ENCODE results near the gene ARX.

Gene ARX

DNA sequence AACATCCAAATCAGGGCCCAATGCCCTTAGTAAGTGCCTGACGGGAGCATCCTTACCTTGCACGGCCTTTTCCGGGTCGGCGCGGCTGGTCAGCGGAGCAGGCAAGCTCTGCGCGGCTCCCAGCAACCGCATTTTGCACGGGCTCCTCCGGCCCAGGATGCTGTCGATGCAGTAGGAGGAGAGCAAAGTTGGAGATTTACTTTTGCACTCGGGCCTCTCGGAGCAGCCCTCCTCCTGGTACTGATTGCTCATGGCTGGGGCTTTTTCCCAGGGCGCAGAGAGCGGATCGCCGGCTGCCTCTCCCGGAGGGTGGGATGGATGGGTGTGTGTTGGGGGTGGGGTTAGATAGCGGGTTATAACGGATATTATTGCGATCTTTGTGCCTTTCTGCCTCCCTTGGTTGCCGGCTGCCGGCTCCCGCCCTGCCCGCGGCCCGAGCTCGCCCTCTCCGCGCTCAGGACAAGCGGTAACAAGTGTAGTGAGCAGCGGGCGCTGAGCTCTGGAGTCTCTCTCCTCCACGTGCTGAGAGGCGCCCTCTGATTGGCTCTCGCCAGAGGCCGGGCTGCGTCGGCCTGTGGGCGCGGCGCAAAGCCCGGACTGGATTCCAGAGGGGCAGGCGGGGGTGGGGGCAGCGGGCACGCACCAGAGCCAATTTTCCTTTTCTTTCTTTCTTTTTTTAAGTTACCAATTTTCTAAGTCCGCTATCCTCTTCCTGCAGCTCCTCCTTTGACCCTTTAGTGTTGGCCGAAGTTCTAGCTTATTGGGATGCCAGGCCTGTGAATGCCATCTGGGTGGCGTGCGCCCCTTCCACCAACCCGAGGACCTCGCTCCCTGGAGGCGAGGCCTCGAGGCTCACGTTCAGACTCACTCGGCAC lies at the start of gene ARX:
TSS of gene ARX (minus strand) at position 480 of the 875 bp plus-strand sequence. CDS start at position 252, 228 bp downstream.
- in situ Hi-C loops (cut with MboI; ENCODE audit: low sequenced_read_pairs) = no loop called here

- in situ Hi-C loops (cut with MboI; ENCODE audit: low sequenced_read_pairs) = no loop called here
These were observed 43.5 kb upstream of the ARX start for GRCh38 chrX:25059273-25059672.

- in situ Hi-C loops (cut with MboI; ENCODE audit: low sequenced_read_pairs) = no loop called here
These were observed 37.2 kb upstream of the ARX start for GRCh38 chrX:25052798-25053534.

- in situ Hi-C loops (cut with MboI; ENCODE audit: low sequenced_read_pairs) = no loop called here
These were observed 34.2 kb upstream of the ARX start for GRCh38 chrX:25049971-25050370.

GRCh38 chrX:25049357-25049756 lies 33.6 kb upstream of the ARX start:
- in situ Hi-C loops (cut with MboI; ENCODE audit: low sequenced_read_pairs) = no loop called here

DNA sequence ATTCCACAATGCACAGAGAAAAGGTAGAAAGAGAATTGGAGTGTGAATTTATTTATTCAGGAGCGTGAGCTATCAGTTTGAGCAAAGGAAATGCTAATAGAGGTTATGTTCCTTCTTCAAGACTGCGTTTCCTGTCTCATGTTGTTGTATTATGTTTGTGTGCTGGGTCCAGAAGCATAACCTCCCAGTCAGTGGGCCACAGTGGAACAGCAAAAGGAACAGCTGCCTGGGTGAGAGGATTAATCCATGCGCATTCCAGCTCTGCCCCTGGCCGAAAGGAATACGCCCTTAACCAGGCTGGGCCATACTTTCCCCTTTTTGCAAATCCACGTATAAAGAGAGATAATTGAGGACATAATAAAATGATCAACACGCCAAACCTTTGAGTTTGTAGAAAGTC lies 32.4 kb upstream of the ARX start:
- in situ Hi-C loops (cut with MboI; ENCODE audit: low sequenced_read_pairs) = no loop called here

DNA sequence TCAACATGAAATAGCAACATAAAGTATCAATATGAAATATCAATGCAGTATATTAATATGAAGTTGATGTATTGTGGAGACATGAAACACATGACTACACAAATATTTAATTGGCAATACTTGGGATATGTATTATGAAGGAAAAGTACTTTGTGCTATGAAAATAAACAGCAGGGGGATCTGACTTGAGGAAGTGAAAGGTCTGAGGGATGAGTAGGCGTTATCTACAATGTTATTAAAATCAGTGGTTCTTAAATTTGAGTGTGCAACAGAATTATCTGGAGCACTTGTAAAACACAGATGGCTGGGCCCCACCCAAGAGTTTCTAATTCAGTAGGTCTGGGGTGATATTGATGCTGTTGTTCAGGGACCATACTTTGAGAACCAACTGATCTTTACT lies 27.4 kb upstream of the ARX start:
- in situ Hi-C loops (cut with MboI; ENCODE audit: low sequenced_read_pairs) = no loop called here

GRCh38 chrX:25039036-25039435 lies 23.3 kb upstream of the ARX start:
- in situ Hi-C loops (cut with MboI; ENCODE audit: low sequenced_read_pairs) = no loop called here

DNA sequence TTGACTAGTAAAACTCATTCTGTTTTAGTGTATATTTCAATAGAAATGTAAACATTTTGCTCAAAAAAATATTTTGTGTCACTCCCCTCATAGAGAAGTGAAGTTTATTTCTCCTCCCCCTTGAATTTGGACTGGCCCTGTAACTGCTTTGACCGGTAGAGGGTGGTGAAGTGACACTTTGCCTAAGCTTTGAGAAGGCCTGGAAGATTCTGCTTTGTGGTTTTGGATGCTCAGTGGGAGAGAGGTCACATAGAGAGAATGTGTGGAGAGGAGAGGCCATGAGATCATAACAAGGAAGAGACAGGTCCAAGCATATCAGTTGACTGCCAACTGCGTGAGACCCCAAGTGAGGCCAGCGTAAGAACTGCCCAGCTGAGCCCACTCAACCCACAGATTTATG lies 19.1 kb upstream of the ARX start:
- in situ Hi-C loops (cut with MboI; ENCODE audit: low sequenced_read_pairs) = no loop called here

DNA sequence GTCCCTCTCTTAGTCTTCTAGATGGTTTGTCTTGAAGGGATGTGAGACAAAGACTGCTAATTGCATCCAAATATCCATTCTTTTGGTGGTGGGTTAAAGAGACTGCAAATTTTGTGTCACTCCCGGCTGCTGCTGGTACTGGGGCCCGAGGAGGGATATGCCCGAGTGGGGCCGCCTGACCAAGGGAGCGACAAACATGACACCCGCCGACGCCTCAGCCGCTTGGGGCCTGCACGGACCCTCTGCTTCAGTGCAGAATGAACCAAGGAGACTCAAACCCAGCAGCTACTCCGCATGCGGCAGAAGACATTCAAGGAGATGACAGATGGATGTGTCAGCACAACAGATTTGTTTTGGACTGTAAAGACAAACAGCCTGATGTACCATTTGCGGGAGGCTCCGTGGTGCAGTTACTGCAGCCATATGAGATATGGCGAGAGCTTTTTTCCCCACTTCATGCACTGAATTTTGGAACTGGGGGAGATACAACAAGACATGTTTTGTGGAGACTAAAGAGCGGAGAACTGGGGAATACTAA lies 13.6 kb upstream of the ARX start:
- in situ Hi-C loops (cut with MboI; ENCODE audit: low sequenced_read_pairs) = no loop called here

GRCh38 chrX:25028726-25029125 lies 13.0 kb upstream of the ARX start:
- in situ Hi-C loops (cut with MboI; ENCODE audit: low sequenced_read_pairs) = no loop called here

DNA sequence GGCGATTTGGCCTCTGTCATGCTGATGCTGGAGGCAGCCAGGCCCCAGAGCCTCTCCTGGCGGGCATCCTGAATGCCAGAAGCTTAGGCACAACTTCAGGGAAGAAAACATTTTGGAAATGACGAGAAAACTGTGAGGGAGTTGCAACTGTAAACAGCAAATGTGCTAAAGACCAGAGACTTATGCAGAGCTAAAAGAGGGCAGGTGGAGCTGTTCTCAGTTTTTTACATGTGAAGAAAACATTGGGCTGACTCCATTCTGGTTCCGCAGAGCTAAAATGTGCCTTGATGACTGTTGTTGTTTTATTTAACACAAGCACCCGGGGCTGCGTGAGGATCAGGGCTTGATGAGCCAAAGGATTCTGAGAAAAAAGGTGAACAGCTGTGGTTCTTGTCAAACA lies 10.8 kb upstream of the ARX start:
- in situ Hi-C loops (cut with MboI; ENCODE audit: low sequenced_read_pairs) = no loop called here

- in situ Hi-C loops (cut with MboI; ENCODE audit: low sequenced_read_pairs) = no loop called here
These were observed 9.8 kb upstream of the ARX start for GRCh38 chrX:25025615-25026014.

DNA sequence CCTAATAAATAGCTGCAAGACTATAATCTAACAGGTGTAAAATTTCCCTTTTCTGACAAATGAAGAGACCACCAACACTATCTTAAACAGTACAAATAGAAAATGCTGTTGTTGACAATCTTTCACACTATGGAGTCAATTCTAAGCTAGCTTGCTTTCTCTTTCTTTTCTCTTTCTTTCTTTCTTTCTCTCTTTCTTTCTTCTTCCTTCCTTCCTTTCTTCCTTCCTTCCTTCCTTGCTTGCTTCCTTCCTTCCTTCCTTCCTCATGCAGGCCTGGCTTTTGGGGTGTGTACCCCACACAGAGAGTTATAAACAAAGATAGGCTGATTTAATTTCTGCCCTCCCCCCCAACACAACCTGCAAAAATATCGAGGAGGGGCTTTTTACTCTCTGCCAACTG lies 8.1 kb upstream of the ARX start:
- in situ Hi-C loops (cut with MboI; ENCODE audit: low sequenced_read_pairs) = no loop called here

- in situ Hi-C loops (cut with MboI; ENCODE audit: low sequenced_read_pairs) = no loop called here
These were observed 6.9 kb upstream of the ARX start for GRCh38 chrX:25022499-25023325.

GRCh38 chrX:25020905-25021449 lies 5.2 kb upstream of the ARX start:
- in situ Hi-C loops (cut with MboI; ENCODE audit: low sequenced_read_pairs) = no loop called here

DNA sequence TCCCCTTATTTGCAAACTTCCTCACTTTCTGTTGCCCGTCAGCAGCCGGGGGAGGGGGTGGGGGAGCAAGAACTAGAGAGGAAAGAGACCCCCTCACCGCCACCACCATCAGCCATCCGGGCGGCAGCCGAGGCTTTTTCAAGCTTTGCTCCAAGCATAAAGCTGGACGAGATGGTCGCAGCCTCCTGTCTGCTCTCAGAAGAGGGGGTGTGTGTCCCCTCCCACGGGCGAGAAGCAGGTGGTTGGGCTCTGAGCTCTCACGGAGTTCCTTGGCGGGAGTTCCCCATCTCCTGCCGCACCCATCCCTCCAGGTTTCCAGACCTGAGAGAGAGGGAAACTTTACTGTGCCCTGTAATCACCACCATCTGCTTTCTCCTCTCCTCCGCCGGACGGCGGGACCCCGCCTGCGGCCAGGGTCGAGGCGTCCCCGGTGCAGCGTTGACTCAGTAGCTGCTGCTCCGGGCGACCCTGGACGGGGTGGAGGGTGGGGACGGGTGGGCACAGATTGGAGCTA lies 4.7 kb upstream of the ARX start:
- in situ Hi-C loops (cut with MboI; ENCODE audit: low sequenced_read_pairs) = no loop called here

DNA sequence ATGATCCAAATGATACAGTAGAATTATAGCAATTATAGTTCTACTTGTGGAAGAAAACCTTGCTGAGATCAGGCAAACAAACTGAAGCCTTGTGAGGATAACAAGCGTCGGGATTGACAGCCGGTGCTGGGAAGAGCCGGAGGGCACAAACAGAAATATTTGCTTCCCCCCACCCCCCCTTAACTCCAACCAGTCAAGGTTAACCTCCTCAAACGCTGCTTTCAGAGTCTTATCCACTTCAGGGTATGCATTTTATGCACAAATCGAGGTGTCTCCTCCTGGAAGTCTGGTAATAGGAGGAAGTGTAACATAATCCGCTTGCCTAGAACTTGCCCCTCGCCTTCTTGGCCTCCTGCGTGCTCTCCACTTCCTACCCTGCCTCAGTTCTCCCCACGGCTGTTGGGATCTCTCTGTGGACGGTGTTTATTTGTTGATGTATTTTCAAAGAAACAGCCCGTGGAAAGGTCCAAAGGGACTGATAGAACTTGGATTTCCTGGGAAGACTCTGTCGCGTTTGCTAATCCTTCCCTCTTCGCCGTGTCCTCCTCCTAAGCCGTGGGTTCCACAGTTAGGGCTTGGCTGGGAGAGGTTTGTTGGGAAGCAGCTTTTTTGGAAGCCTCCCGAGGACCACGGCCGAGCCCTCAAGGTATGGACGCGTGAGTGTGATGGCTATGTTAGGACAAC lies 4.1 kb upstream of the ARX start:
- in situ Hi-C loops (cut with MboI; ENCODE audit: low sequenced_read_pairs) = no loop called here

DNA sequence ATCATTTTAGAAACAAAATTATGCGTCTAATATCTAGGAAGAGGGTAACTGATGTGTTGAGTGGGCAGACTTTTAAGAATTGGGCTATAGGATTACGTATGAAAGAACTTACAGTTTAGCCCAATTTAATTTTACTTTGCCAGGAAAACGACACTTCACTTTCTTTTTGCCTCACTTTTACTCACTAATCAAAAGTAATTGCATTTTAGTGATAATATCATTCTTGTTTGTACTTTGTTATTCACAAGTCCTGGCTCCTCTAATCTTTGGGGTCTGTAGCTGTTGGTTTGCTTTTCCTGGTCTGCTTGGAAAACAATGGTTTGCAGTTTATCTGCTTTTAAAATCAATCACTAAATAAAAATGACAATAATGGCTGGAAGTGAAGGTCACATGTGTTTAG lies 2.9 kb upstream of the ARX start:
- in situ Hi-C loops (cut with MboI; ENCODE audit: low sequenced_read_pairs) = no loop called here

DNA sequence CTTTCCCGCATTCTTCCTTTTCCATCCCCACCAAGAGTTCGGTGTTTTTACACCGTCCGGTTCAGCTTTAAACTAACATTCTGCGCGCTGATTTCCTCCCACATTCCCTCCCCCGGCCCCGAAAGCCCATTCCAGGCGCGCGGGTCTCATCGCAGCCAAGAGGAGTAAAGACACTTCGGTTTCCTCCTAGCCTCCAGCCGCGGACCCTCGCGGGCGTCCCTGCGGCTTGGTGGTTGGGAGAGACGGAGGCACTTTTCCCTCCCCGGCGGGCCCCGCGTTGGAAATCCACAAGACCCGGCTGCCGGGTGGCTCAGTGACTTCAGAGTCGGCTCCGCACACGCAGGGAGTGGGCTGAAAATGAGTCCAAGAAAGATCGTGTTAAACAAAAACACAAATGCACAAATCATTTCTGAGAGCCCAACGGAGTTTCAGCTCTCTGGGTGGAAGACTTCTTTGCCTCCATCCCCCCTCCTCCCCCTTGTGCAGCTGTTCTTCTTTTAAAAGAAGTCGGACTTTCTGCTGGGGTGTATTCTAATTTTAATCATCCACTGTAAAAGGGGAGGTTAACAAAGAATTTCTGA lies 2.0 kb upstream of the ARX start:
- in situ Hi-C loops (cut with MboI; ENCODE audit: low sequenced_read_pairs) = no loop called here

All from hTERT RPE-1 (cell line).